NCI-H345 (cell line): ENCODE results near the gene TDP2.
"Not testable (repeated sequence)": the region's sequence is repeated elsewhere in the genome, so short reads cannot be mapped to it uniquely, and the experiment has no call there.

Experiments
- DNase-seq: peaks from one replicate; lab custom pipeline; 2025; lab: John Stamatoyannopoulos, UW

TDP2 gene

GRCh38 chr6:24644377-24644776 lies 22.3 kb downstream of the TDP2 start:
- no peak for DNase-seq

GRCh38 chr6:24643920-24644319 lies 22.8 kb downstream of the TDP2 start:
- DNase-seq: no peak

- DNase-seq: no peak
Observed at GRCh38 chr6:24642061-24642460, 24.6 kb downstream of the TDP2 start.

GRCh38 chr6:24640631-24641030 lies 26.1 kb downstream of the TDP2 start:
- not testable (repeated sequence) for DNase-seq

- no peak for DNase-seq
Observed at GRCh38 chr6:24640166-24640565, 26.5 kb downstream of the TDP2 start.

GRCh38 chr6:24636681-24637080 lies 30.0 kb downstream of the TDP2 start:
- no peak for DNase-seq

GRCh38 chr6:24632573-24632972 lies 34.1 kb downstream of the TDP2 start:
- DNase-seq: no peak

GRCh38 chr6:24631671-24632070 lies 35.0 kb downstream of the TDP2 start:
- DNase-seq: no peak

GRCh38 chr6:24630856-24631505 lies 35.7 kb downstream of the TDP2 start:
- DNase-seq: no peak

GRCh38 chr6:24621626-24622289 lies 44.9 kb downstream of the TDP2 start:
- no peak for DNase-seq

- DNase-seq: no peak
Observed at GRCh38 chr6:24620637-24621036, 46.1 kb downstream of the TDP2 start.

- DNase-seq: no peak
Observed at GRCh38 chr6:24619661-24620060, 47.0 kb downstream of the TDP2 start.

GRCh38 chr6:24614648-24615047 lies 52.1 kb downstream of the TDP2 start:
- DNase-seq: no peak

- no peak for DNase-seq
Observed at GRCh38 chr6:24614043-24614420, 52.7 kb downstream of the TDP2 start.

GRCh38 chr6:24613361-24614042 lies 53.2 kb downstream of the TDP2 start:
- no peak for DNase-seq

GRCh38 chr6:24610672-24611071 lies 56.0 kb downstream of the TDP2 start:
- DNase-seq: no peak

GRCh38 chr6:24607310-24608105 lies 59.2 kb downstream of the TDP2 start:
- no peak for DNase-seq

GRCh38 chr6:24606200-24606930 lies 60.3 kb downstream of the TDP2 start:
- no peak for DNase-seq

GRCh38 chr6:24603241-24603640 lies 63.5 kb downstream of the TDP2 start:
- no peak for DNase-seq

- DNase-seq: no peak
Observed at GRCh38 chr6:24600903-24601302, 65.8 kb downstream of the TDP2 start.
